ENCODE data around the gene ADAMTSL4.

GRCh38 chr1:150552911-150553289 is 3.7 kb downstream of the ADAMTSL4 start:
- TF ChIP-seq POLR2A (IDR thresholded peaks at IDR 0.05), result no peak
- no peak for TF ChIP-seq CTCF (IDR thresholded peaks at IDR 0.05)
